Coronary artery (tissue), 2 donors: ENCODE data around the gene ANKRD1.

ENCODE experiments used
- DNase-seq: peaks from one replicate; pipeline ENCODE4 v3.0.0-alpha.2; 2017; ENCODE audit warnings: low spot score
- H3K27ac ChIP-seq, 2 donors: fragments of 200-600 bp; sonication (generic); one replicate each; pipeline ENCODE4 v1.5.1; 2016 to 2019
- H3K4me3 ChIP-seq: fragments of 200-600 bp; sonication (generic); 2 replicates; pipeline ENCODE4 v1.5.1; 2016; ENCODE audit warnings: mild to moderate bottlenecking, moderate library complexity
- CTCF ChIP-seq: fragments of 200-600 bp; sonication (generic); IDR thresholded peaks from one replicate; pipeline ENCODE4 v1.5.1; 2019; ENCODE audit warnings: antibody characterized with exemption

Gene ANKRD1

GRCh38 chr10:90925079-90926029 is 4.5 kb upstream of the ANKRD1 start:
- no peak for TF ChIP-seq CTCF
- DNase-seq, result no peak
- no peak overlapping the region for H3K4me3 ChIP-seq
- peak overlapping the region in 1 of 2 donors; percentile 1 for H3K27ac ChIP-seq

GRCh38 chr10:90924552-90924951 is 3.7 kb upstream of the ANKRD1 start:
- no peak overlapping the region for H3K4me3 ChIP-seq
- peak overlapping the region in 1 of 2 donors; percentile 1 for H3K27ac ChIP-seq
- no peak for TF ChIP-seq CTCF
- no peak for DNase-seq

- Histone ChIP-seq H3K4me3 (no peak overlapping the region), H3K27ac (no peak overlapping the region)
- no peak for DNase-seq
- no peak for TF ChIP-seq CTCF
These were observed 2.3 kb upstream of the ANKRD1 start for GRCh38 chr10:90923111-90923731.

GRCh38 chr10:90921906-90922305 is 1.0 kb upstream of the ANKRD1 start:
- no peak for DNase-seq
- H3K4me3 ChIP-seq, result no peak overlapping the region
- H3K27ac ChIP-seq, result no peak overlapping the region
- TF ChIP-seq CTCF, result no peak

GRCh38 chr10:90919683-90920574 is 958 bp downstream of the ANKRD1 start:
- Histone ChIP-seq H3K27ac (no peak overlapping the region), H3K4me3 (no peak overlapping the region)
- TF ChIP-seq CTCF, result no peak

GRCh38 chr10:90917968-90918318 is 2.9 kb downstream of the ANKRD1 start:
- DNase-seq, result no peak
- Histone ChIP-seq H3K27ac (no peak overlapping the region), H3K4me3 (no peak overlapping the region)
- no peak for TF ChIP-seq CTCF

More at GRCh38 chr10:90919683-90920574, 958 bp downstream of the ANKRD1 start:
- no peak for DNase-seq
